K562 (cell line): Measurements from ENCODE around the gene ASPDH. TPM values are rescaled to one million over a fixed set of nuclear protein-coding genes. Genes with fewer than 3 reads are reported as not detected.

Source experiments
- ATAC-seq: fragments of 200-7000 bp; cut with Tn5 transposase; 3 replicates; pipeline ENCODE4 v1.9.1; 2020; ENCODE audit warnings: moderate library complexity
- BruUV-seq: library from RNA; stranded (reverse); fragments of 400-500 nt; replicated peaks from 2 replicates; lab custom pipeline; 2021; lab: Mats Ljungman, UMichigan
- CTCF ChIA-PET: fragments of 300-600 bp; formaldehyde crosslinking; extraction: SDS; loops from one replicate; lab custom pipeline; 2021; ENCODE audit warnings: low intra/inter-chr PET ratio; lab: Yijun Ruan, JAX
- POLR2A ChIA-PET: fragments of 300-600, 350-650 bp; sonication (Branson Sonifier 250); formaldehyde crosslinking; extraction: SDS; loops from one replicate; lab custom pipeline; 2021; ENCODE audit warnings: antibody characterized with exemption, inconsistent platforms; lab: Yijun Ruan, JAX
- DNase-seq, 4 experiments: peaks; one replicate each; pipeline versions ENCODE4 v3.0.0 to v3.0.0-alpha.2; 2011 to 2018; ENCODE audit warnings: low spot score in 3 of 4, mixed read lengths in 3 of 4; ENCODE audit errors: extremely low read depth in 1 of 4
- FAIRE-seq: peaks from 2 replicates; lab custom pipeline; 2011; peaks lifted over from hg19 to GRCh38; lab: Jason Lieb, UNC
- H2AFZ ChIP-seq: 2 replicates; pipeline ENCODE4 v1.6.0; 2011; ENCODE audit warnings: low read depth, low read length, control low read depth, inconsistent platforms
- H3K27ac ChIP-seq: fragments of 200-600 bp; 3 replicates; pipeline ENCODE4 v1.8.0; 2011; ENCODE audit warnings: low read depth, mild to moderate bottlenecking, control low read depth, inconsistent platforms, low read length, moderate library complexity, mixed read lengths; ENCODE audit errors: extremely low read depth
- H3K27me3 ChIP-seq, 2 experiments: fragments of 300-600 bp in 1 of 2; 2 replicates in 1 of 2; 3 replicates in 1 of 2; pipeline versions ENCODE4 v1.6.0 to v1.8.0; 2011; ENCODE audit warnings: inconsistent platforms in 2 of 2, low read length in 2 of 2, mild to moderate bottlenecking in 1 of 2, mixed read lengths in 1 of 2, moderate library complexity in 1 of 2; ENCODE audit not compliant: control insufficient read depth in 2 of 2, insufficient read depth in 2 of 2
- H3K36me3 ChIP-seq: fragments of 300-600 bp; 3 replicates; pipeline ENCODE4 v1.8.0; 2011; ENCODE audit warnings: mild to moderate bottlenecking, low read length, inconsistent platforms; ENCODE audit not compliant: control insufficient read depth, insufficient read depth
- H3K4me1 ChIP-seq, 2 experiments: fragments of 200-600 bp in 1 of 2; replicated peaks in 1 of 2; 2 replicates in 1 of 2; 3 replicates in 1 of 2; pipeline versions ENCODE4 v1.5.1 to v1.8.0; 2011; ENCODE audit warnings: inconsistent platforms in 2 of 2, low read length in 2 of 2, mild to moderate bottlenecking in 1 of 2, mixed read lengths in 1 of 2, moderate library complexity in 1 of 2; ENCODE audit not compliant: control insufficient read depth in 2 of 2, insufficient read depth in 2 of 2
- H3K4me2 ChIP-seq: 2 replicates; pipeline ENCODE4 v1.6.1; 2011; ENCODE audit warnings: low read length, control low read depth, inconsistent platforms, mixed read lengths; ENCODE audit not compliant: insufficient read depth
- H3K4me3 ChIP-seq: fragments of 200-600 bp; sonication (generic), shearing (Covaris generic); 2 replicates; pipeline ENCODE4 v1.5.1; 2016; ENCODE audit warnings: control low read depth, inconsistent platforms
- H3K79me2 ChIP-seq: fragments of 200-600 bp; 3 replicates; pipeline ENCODE4 v1.8.0; 2011; ENCODE audit warnings: low read length, inconsistent platforms; ENCODE audit not compliant: control insufficient read depth, insufficient read depth
- H3K9ac ChIP-seq, 2 experiments: 2 replicates each; pipeline versions ENCODE4 v1.6.0 to v1.6.1; 2011; ENCODE audit warnings: low read depth in 2 of 2, low read length in 2 of 2, control low read depth in 1 of 2, inconsistent platforms in 1 of 2, mild to moderate bottlenecking in 1 of 2, mixed read lengths in 1 of 2; ENCODE audit not compliant: insufficient read depth in 1 of 2
- H3K9me1 ChIP-seq: one replicate; pipeline ENCODE4 v1.6.0; 2011; ENCODE audit warnings: inconsistent platforms, mild to moderate bottlenecking, low read length, moderate library complexity; ENCODE audit not compliant: control insufficient read depth, insufficient read depth
- H3K9me3 ChIP-seq: replicated peaks from 2 replicates; pipeline ENCODE4 v1.5.1; 2011; ENCODE audit warnings: low read depth, low read length, inconsistent platforms; ENCODE audit not compliant: control insufficient read depth, insufficient read depth
- H4K20me1 ChIP-seq: replicated peaks from 2 replicates; pipeline ENCODE4 v1.6.1; 2011; ENCODE audit warnings: low read length, inconsistent platforms, mixed read lengths; ENCODE audit not compliant: control insufficient read depth, insufficient read depth
- BCLAF1 ChIP-seq, 2 experiments: fragments of 450-650 bp in 1 of 2; IDR thresholded peaks; 2 replicates each; pipeline ENCODE4 v1.6.1; 2011 to 2017; ENCODE audit warnings: low read depth in 2 of 2, antibody characterized with exemption in 1 of 2, borderline replicate concordance in 1 of 2, low read length in 1 of 2, mild to moderate bottlenecking in 1 of 2, mixed read lengths in 1 of 2; ENCODE audit not compliant: control insufficient read depth in 1 of 2
- BCOR ChIP-seq: fragments of 450-650 bp; IDR thresholded peaks from 2 replicates; pipeline ENCODE4 v1.6.1; 2016
- ETS1 ChIP-seq: conservative IDR thresholded peaks from 2 replicates; pipeline ENCODE4 v1.6.1; 2011; ENCODE audit warnings: low read depth, mild to moderate bottlenecking, low read length; ENCODE audit not compliant: control insufficient read depth
- GATA2 ChIP-seq: sonication (generic); formaldehyde crosslinking; IDR thresholded peaks from 2 replicates; pipeline ENCODE4 v1.4.0; 2020; ENCODE audit warnings: mild to moderate bottlenecking, missing genetic modification reagents
- KDM1A ChIP-seq, 2 experiments: fragments of 450-650 bp; IDR thresholded peaks; 2 replicates each; pipeline ENCODE4 v1.6.1; 2016; ENCODE audit warnings: mild to moderate bottlenecking in 2 of 2
- SIRT6 ChIP-seq: IDR thresholded peaks from one replicate; pipeline ENCODE4 v1.6.1; 2012; ENCODE audit warnings: low read depth, mild to moderate bottlenecking, control low read depth, inconsistent platforms, low read length, moderate library complexity
- SMARCA5 ChIP-seq: fragments of 450-650 bp; IDR thresholded peaks from 2 replicates; pipeline ENCODE4 v1.6.1; 2016
- SMARCC2 ChIP-seq: fragments of 450-650 bp; IDR thresholded peaks from 2 replicates; pipeline ENCODE4 v1.6.1; 2017; ENCODE audit warnings: antibody characterized with exemption, moderate library complexity, mild to moderate bottlenecking, low read depth
- SRSF1 ChIP-seq: fragments of 200-400 bp; formaldehyde crosslinking; IDR thresholded peaks from 2 replicates; pipeline ENCODE4 v1.6.1; 2017; ENCODE audit warnings: mild to moderate bottlenecking, low read depth, low read length, moderate library complexity
- ZBTB43 ChIP-seq: sonication (generic); formaldehyde crosslinking; IDR thresholded peaks from 2 replicates; pipeline ENCODE4 v1.8.0; 2023; ENCODE audit warnings: mild to moderate bottlenecking, missing genetic modification reagents
- ZNF239 ChIP-seq: fragments of 250-450 bp; sonication (Bioruptor Pico); IDR thresholded peaks from 2 replicates; pipeline ENCODE4 v1.4.0; 2020; ENCODE audit warnings: mild to moderate bottlenecking
- ZNF263 ChIP-seq: sonication (generic); formaldehyde crosslinking; IDR thresholded peaks from 2 replicates; pipeline ENCODE4 v1.8.0; 2022; ENCODE audit warnings: mild to moderate bottlenecking, missing genetic modification reagents, borderline replicate concordance
- WGBS: fragments of 100-300 bp; shearing (Covaris generic); methylation state at CpG from one replicate; pipeline ENCODE4 v1.1.6; 2016; ENCODE audit warnings: low coverage, mixed read lengths; ENCODE audit not compliant: insufficient coverage; ENCODE audit errors: missing lambda C conversion rate; 5-methylcytosine and 5-hydroxymethylcytosine counted together
- in situ Hi-C: fragments of 300-500 bp; cut with MboI; formaldehyde crosslinking; loops from 4 replicates; pipeline ENCODE4 v1.15.0; 2018; ENCODE audit warnings: inconsistent platforms, mixed read lengths
- intact Hi-C: fragments of 100-400 bp; cut with micrococcal nuclease; formaldehyde crosslinking; loops from 2 replicates; pipeline ENCODE4 v1.14.2; 2022
- polyA plus RNA-seq, 8 experiments: library from polyadenylated mRNA; depleted of rRNA in 4 of 8; stranded (reverse) in 5 of 8; unstranded in 3 of 8; fragments of >200 nt; fragmentation: Nextera tagmentation in 2 of 8; fragmentation: Illumina TruSeq in 1 of 8; extraction: Ambion mirVana in 2 of 8; extraction: Trizol in 1 of 8; gene quantifications; 2 replicates each; pipeline versions ENCODE4 v1.2.1 to v1.2.3, GENCODE V29; 2011 to 2014; ENCODE audit warnings: inconsistent platforms in 1 of 8, missing spikeins in 1 of 8
- total RNA-seq, 7 experiments: library from RNA; depleted of rRNA in 6 of 7; stranded (reverse); fragments of >200 nt in 6 of 7; fragmentation: Illumina TruSeq in 2 of 7; extraction: Trizol in 2 of 7; gene quantifications; 2 replicates each; pipeline versions ENCODE4 v1.2.1 to v1.2.3, GENCODE V29; 2011 to 2021; ENCODE audit warnings: low replicate concordance in 1 of 7

ASPDH gene
- total and polyA plus RNA-seq, 9 of the 15 experiments (the other 6 are each of a cell fraction or from before 2014, with no cell fraction given) = not detected

- TF ChIP-seq SIRT6 = no peak
- no peak for TF ChIP-seq SMARCA5
- TF ChIP-seq ZNF263 (CRISPR knock-in tag) = peak; percentile 93
- TF ChIP-seq KDM1A (IDR thresholded peaks at IDR 0.05) = peak in 1 of 2 experiments; percentile 37; a peak in 1 of 4 replicates
- TF ChIP-seq ZNF239 (CRISPR knock-in tag) = no peak
- no peak for TF ChIP-seq BCLAF1 (IDR thresholded peaks at IDR 0.05; ENCODE audit: borderline replicate concordance in 1 of 2, control insufficient read depth in 1 of 2, low read depth in 2 of 2, low read length in 1 of 2)
- no peak for TF ChIP-seq GATA2 (CRISPR knock-in tag)
- no peak for TF ChIP-seq SRSF1
- TF ChIP-seq SMARCC2 = no peak
- TF ChIP-seq ZBTB43 (CRISPR knock-in tag) = no peak
- no peak for TF ChIP-seq ETS1
- TF ChIP-seq BCOR = peak; percentile 69; the same call in 1 of the 2 replicates
- TF ChIP-seq, all 486 proteins: peak for 3
- Histone ChIP-seq H3K27ac (no peak overlapping the region), H3K4me3 (no peak overlapping the region), H3K79me2 (no peaks in the 10 kb centered on the region), H3K9ac (no peak overlapping the region), H3K4me1 (peaks cover 3 to 25% of the 10 kb centered on the region in 2 experiments; a peak in 3 of 5 replicates), H3K9me1 (no peaks in the 10 kb centered on the region), H3K9me3 (no peaks in the 10 kb centered on the region), H3K4me2 (no peak overlapping the region), H4K20me1 (no peaks in the 10 kb centered on the region), H3K27me3 (peaks cover 0 to 10% of the 10 kb centered on the region in 2 experiments; a peak in 2 of 5 replicates), H2AFZ (no peak overlapping the region), H3K36me3 (no peaks in the 10 kb centered on the region)
- intact Hi-C loops (no loop called here), in situ Hi-C loops (no loop called here)
- FAIRE-seq (no peak), DNase-seq (no peak), ATAC-seq (no peak)
- POLR2A ChIA-PET = interaction anchor here (0.6 kb wide), 2 partner anchors 148 to 225 kb away, joined by 3 to 5 read pairs; no protein-coding TSS in a partner anchor
- CTCF ChIA-PET = no interaction called here
- no TSS peak for BruUV-seq
- 46% methylated on average over 4 of the region's 7 CpGs for WGBS
These were observed 19.3 kb downstream of the ASPDH start for GRCh38 chr19:50494186-50495019.
